Measurements from ENCODE around the gene HPN. TPM values are rescaled to one million over a fixed set of nuclear protein-coding genes. Genes with fewer than 3 reads are reported as not detected.

Gene HPN
- total and polyA plus RNA-seq, 7 donors: 1.6 to 17.7 (median 5.2) TPM

DNA sequence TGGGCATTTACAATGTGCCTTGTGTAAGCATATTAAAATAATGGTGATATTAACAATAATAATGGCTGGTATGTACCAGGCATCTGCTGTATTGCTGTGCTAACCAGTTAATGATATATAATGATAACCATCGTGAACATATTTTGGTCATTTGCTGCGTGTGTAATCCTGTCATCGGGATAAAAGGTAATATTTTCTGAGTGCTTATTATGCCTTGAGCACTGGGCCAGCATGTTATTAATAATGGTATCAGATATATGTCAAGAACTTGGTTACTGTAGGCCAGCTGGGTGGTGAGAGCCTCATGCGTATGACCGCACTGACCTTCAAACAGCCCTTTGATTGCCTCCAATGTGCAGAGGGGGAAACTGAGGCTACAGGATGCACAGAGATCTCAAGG is 51.9 kb downstream of the HPN start:
- ATAC-seq (no peak), DNase-seq (no peak)
- H3K4me3 ChIP-seq: no peak overlapping the region
- peaks cover 3% of the 10 kb centered on the region for H3K4me1 ChIP-seq
- no peak overlapping the region for H3K27ac ChIP-seq
- intact Hi-C loops (cut with DNase I): loop anchor here in 1 of 2 donors (5.0 kb wide), 1 partner anchor 46 kb away; no protein-coding TSS in a partner anchor
- no peaks in the 10 kb centered on the region for H3K36me3 ChIP-seq (ENCODE audit: insufficient read depth in 1 of 2, low read depth in 1 of 2)
- TF ChIP-seq, protein P1, sequence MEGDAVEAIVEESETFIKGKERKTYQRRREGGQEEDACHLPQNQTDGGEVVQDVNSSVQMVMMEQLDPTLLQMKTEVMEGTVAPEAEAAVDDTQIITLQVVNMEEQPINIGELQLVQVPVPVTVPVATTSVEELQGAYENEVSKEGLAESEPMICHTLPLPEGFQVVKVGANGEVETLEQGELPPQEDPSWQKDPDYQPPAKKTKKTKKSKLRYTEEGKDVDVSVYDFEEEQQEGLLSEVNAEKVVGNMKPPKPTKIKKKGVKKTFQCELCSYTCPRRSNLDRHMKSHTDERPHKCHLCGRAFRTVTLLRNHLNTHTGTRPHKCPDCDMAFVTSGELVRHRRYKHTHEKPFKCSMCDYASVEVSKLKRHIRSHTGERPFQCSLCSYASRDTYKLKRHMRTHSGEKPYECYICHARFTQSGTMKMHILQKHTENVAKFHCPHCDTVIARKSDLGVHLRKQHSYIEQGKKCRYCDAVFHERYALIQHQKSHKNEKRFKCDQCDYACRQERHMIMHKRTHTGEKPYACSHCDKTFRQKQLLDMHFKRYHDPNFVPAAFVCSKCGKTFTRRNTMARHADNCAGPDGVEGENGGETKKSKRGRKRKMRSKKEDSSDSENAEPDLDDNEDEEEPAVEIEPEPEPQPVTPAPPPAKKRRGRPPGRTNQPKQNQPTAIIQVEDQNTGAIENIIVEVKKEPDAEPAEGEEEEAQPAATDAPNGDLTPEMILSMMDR (IDR thresholded peaks at IDR 0.05): no peak
- 92 to 98% (median 94%) methylated on average over 5 of the region's 5 CpGs for WGBS, 3 donors
- no peaks in the 10 kb centered on the region for H3K27me3 ChIP-seq (ENCODE audit: insufficient read depth in 3 of 3, low read length in 2 of 3)
- H3K9me3 ChIP-seq: no peaks in the 10 kb centered on the region

DNA sequence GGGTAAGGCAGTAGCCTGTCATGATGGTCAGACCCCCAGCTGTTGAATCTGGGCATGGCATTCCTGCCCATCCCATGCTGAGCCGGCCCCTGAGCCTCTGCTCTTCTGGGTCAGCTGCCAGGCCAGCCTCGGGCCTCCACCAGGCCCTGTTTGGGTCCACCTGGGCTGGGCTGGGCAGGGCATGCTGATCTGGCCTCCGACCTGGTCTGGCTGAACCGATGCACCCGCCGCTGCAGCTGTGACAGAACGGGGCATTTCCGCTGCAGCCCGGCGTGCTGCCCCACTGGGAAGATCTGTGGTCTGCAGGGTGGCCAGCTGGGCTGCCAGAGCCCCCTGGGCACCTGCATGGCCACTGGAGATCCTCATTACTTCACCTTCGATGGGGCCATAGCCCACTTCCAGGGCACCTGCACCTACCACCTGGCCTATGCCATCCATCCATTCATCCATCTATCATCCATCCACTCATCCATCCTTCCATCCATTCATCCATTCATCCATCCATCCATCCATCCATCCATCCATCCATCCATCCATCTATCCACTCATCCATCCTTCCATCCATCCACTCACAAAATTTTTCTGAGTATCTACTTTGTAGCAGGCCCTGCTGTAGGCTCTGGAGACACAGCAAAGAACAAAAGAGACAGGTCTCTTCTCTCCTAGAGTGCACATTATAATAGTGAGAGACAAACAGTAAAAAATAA is 52.6 kb downstream of the HPN start:
- Histone ChIP-seq H3K9me3 (no peaks in the 10 kb centered on the region), H3K4me3 (no peak overlapping the region), H3K4me1 (peaks cover 3% of the 10 kb centered on the region), H3K27me3 (ENCODE audit: insufficient read depth in 3 of 3, low read length in 2 of 3) (no peaks in the 10 kb centered on the region), H3K27ac (no peak overlapping the region), H3K36me3 (ENCODE audit: insufficient read depth in 1 of 2, low read depth in 1 of 2) (no peaks in the 10 kb centered on the region)
- WGBS, 3 donors: 72 to 81% (median 79%) methylated on average over 10 to 11 of the region's 11 CpGs
- ATAC-seq (no peak), DNase-seq (no peak)
- TF ChIP-seq, protein P1 (IDR thresholded peaks at IDR 0.05): no peak
- intact Hi-C loops (cut with DNase I): loop anchor here in 1 of 2 donors (5.0 kb wide), 1 partner anchor 47 kb away; no protein-coding TSS in a partner anchor

DNA sequence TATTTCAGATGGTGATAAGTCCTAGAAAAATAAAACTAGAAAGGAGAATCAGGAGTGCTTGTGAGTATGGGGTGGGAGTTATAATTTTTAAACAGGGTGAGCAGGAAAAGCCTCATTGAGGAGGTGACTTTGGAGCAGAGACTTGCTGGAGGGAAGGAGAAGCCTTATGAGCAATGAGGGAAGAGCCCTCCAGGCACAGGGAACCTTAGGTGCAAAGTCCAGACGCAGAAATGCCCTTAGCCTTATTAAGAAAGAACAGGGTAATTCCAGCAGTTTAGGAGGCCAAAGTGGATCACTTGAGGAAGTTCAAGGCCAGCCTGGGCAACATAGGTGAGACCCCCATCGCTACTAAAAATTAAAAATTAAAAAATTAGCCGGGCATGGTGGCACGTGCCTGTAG is 53.1 kb downstream of the HPN start:
- H3K9me3 ChIP-seq: no peaks in the 10 kb centered on the region
- no peak for ATAC-seq
- TF ChIP-seq, protein P1 (IDR thresholded peaks at IDR 0.05): no peak
- DNase-seq: no peak
- H3K27me3 ChIP-seq (ENCODE audit: insufficient read depth in 3 of 3, low read length in 2 of 3): no peaks in the 10 kb centered on the region
- no peaks in the 10 kb centered on the region for H3K36me3 ChIP-seq (ENCODE audit: insufficient read depth in 1 of 2, low read depth in 1 of 2)
- H3K4me3 ChIP-seq: no peak overlapping the region
- intact Hi-C loops (cut with DNase I): loop anchor here in 1 of 2 donors (5.0 kb wide), 1 partner anchor 47 kb away; no protein-coding TSS in a partner anchor
- H3K27ac ChIP-seq: no peak overlapping the region
- WGBS, 3 donors: 89 to 92% (median 92%) methylated on average over 4 of the region's 4 CpGs
- peaks cover 3% of the 10 kb centered on the region for H3K4me1 ChIP-seq

DNA sequence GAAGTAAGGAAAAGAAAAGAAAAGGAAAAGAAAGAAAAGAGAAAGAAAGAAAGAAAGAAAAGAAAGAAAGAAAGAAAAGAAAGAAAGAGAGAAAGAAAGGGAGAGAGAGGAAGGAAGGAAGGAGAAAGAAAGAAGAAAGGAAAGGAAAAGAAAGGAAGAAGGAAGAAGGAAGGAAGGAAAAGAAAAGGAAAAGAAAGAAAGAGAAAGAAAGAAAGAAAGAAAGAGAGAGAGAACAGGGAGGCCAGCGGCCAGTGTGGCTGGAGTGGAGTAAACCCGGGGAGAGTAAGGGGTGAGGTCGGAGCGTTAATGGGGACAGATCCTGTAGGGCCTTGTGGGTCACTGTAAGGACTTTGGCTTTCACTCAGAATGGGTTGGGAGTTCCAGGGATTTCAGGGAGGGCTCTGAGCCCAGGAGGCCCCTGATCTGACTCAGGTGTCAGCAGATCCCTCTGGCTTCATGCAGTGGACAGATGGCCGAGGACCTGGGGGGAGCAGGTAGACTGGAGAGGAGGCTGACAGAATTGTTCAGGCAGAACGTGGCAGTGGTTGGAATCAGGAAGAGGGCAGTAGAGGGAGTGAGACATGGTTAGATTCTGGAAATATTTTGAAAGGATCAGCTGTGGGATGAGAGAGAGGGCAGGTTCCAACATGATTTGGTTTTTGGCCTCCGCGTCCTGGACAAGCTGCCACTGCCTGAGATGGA is 54.3 kb downstream of the HPN start:
- Histone ChIP-seq H3K27me3 (ENCODE audit: insufficient read depth in 3 of 3, low read length in 2 of 3) (no peaks in the 10 kb centered on the region), H3K4me3 (no peak overlapping the region), H3K4me1 (peaks cover 3% of the 10 kb centered on the region), H3K9me3 (no peaks in the 10 kb centered on the region), H3K36me3 (ENCODE audit: insufficient read depth in 1 of 2, low read depth in 1 of 2) (no peaks in the 10 kb centered on the region), H3K27ac (no peak overlapping the region)
- intact Hi-C loops (cut with DNase I): no loop called here
- ATAC-seq: peak in 2 of 4 donors; percentile 43 to 65
- TF ChIP-seq, protein P1 (IDR thresholded peaks at IDR 0.05): no peak
- WGBS, 3 donors: 55 to 58% (median 55%) methylated on average over 8 of the region's 8 CpGs
- DNase-seq: no peak
